A375 (cell line): ENCODE results near the gene CD300C. TPM values are rescaled to one million over a fixed set of nuclear protein-coding genes. Genes with fewer than 3 reads are reported as not detected.

ENCODE experiments used
- total RNA-seq: library from RNA; depleted of rRNA; stranded (reverse); fragments of >200 nt; shearing (Covaris generic); gene quantifications from 2 replicates; pipeline ENCODE4 v1.2.3, GENCODE V29; 2014; rRNA removed

CD300C gene
- total RNA-seq = not detected in 2 replicates

GRCh38 chr17:74545843-74546230, at the start of gene CD300C:
TSS of gene CD300C (minus strand) at chr17:74546115. CDS start at chr17:74545782, 333 bp downstream.

DNA sequence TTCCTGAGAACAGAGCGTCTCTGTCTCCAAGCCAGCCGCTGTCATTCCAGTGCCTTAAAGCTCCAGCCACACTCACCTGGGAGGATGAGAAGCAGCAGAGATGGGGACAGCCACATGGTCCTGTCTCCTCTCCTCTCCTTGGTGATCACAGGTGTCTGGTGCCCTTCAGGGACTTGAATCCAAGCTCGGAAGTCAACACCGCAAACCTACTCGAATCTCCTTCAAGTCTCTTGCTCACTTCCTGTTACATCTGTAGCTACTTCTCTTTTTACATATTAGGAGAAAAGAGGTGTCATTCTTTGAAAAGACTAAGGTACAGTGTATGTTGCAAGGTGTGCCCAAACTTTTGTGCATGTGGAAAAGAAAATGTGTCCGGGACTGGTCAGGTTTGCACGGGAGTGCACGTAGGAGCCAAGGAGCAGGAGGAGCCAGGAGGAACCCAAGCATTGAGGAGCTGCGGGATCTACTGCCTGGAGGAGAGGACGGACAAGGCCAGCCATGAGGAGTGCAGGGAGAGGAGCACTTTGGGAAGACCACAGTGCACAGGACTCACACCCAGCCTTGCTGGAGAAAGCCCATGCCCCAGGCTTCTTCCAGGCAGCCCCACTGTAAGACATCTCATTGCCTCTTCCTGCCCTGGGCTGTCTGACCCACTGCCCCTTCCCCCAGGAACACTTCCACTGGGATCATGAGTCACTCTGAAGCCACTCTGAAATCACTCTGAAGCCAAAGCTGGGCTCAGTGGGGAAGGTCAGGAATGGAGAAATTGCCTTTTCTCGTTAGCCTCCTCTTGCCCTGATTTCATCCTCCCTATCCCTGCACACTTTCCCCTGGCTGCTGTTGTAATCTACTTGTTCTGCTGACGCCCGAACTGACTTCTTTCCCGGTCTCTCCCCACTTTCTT, 46.4 kb upstream of the CD300C start, which contains the start of gene CD300LD:
Gene CD300LD, minus strand, starts transcription at position 197 of the 904 bp plus-strand sequence. Its CDS starts 81 bp downstream, at position 116.

DNA sequence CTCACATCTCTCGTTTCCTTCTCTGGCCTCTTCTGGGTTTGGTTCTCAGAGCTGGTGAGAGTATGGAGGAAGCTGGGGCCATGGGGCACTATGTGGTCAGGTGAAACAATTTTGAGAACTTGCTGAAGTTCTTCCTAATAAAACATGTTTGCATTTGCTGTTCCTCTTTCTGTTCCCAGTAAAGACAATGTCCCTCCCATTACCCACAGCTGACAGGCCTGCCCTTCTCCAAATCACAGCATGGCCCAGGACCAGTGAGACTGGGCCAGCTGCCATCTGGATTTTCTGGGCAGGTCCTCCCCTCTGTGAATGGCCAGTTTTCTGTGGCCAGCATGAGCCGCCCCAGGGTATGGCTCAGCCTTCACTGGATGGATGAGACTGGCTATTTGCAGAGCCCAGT, 21.5 kb upstream of the CD300C start, which contains the start of gene CD300H:
Gene CD300H, minus strand, starts transcription at position 113 of the 400 bp plus-strand sequence.

DNA sequence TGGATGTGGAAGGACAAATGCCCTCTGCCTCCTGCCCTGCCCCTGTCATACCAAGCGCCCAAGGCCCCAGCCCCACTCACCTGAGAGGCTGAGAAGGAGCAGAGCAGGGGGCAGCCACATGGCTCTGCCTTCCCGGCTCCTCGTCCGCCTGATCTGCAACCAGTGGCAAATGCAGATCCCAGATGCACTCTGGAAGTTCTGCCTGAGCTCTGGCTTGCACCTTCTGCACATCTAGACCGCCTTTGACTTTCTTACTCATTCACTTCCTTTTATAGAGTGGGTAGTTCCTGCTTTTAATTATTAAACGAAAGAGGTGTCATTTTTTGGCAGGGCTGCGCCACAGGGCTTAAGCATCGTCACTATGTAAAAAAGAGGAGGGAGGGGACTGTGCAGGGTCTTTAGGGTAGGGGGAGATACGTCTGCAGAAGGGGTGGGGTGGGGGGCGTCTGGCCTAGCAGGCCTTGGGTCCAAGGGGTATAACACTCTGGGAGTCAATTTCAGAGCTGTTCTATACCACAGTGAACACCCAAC, 14.6 kb downstream of the CD300C start, which contains the start of gene CD300LB:
Gene CD300LB, minus strand, starts transcription at position 245 of the 531 bp plus-strand sequence. Its CDS starts 125 bp downstream, at position 120.

Other genes starting within 250 kb of the CD300C start
- not detected in 2 replicates for gene KIF19, start 219.9 kb downstream of the CD300C start, total RNA-seq
- gene BTBD17, start 184.2 kb downstream of the CD300C start, total RNA-seq = not detected in 2 replicates
- gene GPR142, start 178.6 kb downstream of the CD300C start, total RNA-seq = not detected in 2 replicates
- gene GPRC5C, start 114.0 kb downstream of the CD300C start, total RNA-seq = 0.74 and 1.3 TPM in 2 replicates
- not detected in 2 replicates for gene CD300A, start 79.5 kb downstream of the CD300C start, total RNA-seq
- not detected in 2 replicates for gene CD300LB, start 14.6 kb downstream of the CD300C start, total RNA-seq
- gene CD300H, start 21.4 kb upstream of the CD300C start, total RNA-seq = not detected in 2 replicates
- not detected in 2 replicates for gene CD300LD, start 46.2 kb upstream of the CD300C start, total RNA-seq
- gene CD300E, start 77.6 kb upstream of the CD300C start, total RNA-seq = not detected in 2 replicates
- gene CD300LF, start 166.8 kb upstream of the CD300C start, total RNA-seq = not detected in 2 replicates
- gene RAB37, start 191.1 kb upstream of the CD300C start, total RNA-seq = 0.04 TPM in 1 of 2 replicates, not detected in the other
- 19.8 and 25.8 TPM in 2 replicates for gene NHERF1, start 202.5 kb upstream of the CD300C start, total RNA-seq
- 44.6 and 47.7 TPM in 2 replicates for gene NAT9, start 230.2 kb upstream of the CD300C start, total RNA-seq